ENCODE results near the gene CARD10. TPM values are rescaled to one million over a fixed set of nuclear protein-coding genes. Genes with fewer than 3 reads are reported as not detected.

CARD10 gene
- total and polyA plus RNA-seq, 2 of the 13 experiments (the other 11 are each of a cell fraction or from before 2014, with no cell fraction given): 35.2 to 55.8 TPM

DNA sequence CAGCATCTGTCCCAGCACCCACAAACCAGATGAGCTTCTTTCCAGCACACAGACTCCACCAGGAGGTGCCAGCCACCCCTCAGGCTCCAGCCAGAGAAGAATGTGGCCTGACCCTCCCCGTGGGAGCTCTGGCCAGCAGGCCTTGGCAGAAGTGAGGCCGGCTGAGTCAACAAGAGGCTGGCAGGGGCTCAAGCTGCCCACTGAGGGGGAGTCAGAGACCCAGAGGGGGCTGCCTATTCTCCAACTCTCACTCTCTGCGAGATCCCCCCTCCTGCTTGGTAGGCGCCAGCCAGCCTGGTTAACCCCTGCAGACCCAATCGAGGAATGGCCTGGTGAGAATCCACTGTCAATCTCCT lies 30.5 kb upstream of the CARD10 start (continued):
- TF ChIP-seq, protein P1, sequence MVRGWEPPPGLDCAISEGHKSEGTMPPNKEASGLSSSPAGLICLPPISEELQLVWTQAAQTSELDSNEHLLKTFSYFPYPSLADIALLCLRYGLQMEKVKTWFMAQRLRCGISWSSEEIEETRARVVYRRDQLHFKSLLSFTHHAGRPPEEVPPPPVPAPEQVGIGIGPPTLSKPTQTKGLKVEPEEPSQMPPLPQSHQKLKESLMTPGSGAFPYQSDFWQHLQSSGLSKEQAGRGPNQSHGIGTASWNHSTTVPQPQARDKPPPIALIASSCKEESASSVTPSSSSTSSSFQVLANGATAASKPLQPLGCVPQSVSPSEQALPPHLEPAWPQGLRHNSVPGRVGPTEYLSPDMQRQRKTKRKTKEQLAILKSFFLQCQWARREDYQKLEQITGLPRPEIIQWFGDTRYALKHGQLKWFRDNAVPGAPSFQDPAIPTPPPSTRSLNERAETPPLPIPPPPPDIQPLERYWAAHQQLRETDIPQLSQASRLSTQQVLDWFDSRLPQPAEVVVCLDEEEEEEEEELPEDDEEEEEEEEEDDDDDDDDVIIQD (CRISPR knock-in tag; IDR thresholded peaks at IDR 0.05; ENCODE audit: low read depth): no peak
- TF ChIP-seq RNF2 (conservative IDR thresholded peaks at IDR 0.05; ENCODE audit: low read depth) (no peak), ZNF773 (CRISPR knock-in tag; IDR thresholded peaks at IDR 0.05; ENCODE audit: borderline replicate concordance) (no peak)
- TF ChIP-seq, protein P2, sequence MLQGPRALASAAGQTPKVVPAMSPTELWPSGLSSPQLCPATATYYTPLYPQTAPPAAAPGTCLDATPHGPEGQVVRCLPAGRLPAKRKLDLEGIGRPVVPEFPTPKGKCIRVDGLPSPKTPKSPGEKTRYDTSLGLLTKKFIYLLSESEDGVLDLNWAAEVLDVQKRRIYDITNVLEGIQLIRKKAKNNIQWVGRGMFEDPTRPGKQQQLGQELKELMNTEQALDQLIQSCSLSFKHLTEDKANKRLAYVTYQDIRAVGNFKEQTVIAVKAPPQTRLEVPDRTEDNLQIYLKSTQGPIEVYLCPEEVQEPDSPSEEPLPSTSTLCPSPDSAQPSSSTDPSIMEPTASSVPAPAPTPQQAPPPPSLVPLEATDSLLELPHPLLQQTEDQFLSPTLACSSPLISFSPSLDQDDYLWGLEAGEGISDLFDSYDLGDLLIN (CRISPR knock-in tag; IDR thresholded peaks at IDR 0.05; ENCODE audit: borderline replicate concordance): no peak

DNA sequence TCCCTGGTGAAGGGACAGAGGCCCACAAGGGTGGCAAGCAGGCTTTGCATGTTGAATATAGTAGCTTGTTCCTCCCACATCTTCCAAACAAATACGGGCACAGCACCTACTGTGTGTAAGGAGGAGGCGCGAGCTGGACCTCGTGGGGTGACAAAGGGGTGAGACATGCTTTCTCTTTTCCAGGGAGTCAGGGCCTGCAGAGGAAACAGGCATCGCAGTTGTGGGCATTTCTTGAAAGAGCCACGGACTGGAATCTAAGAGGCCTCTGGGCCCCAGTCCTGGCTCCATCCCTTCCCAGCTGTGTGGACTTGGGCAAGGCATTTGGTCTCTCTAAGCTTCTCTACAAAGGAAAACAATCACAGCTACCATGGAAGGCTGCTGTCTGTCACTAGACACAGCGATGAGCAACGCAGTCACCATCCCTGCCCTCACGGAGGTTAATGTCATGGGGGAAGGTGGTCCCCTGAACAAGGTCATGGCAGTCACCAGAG lies 28.1 kb upstream of the CARD10 start:
- WGBS (ENCODE audit: low lambda C conversion rate): 3% methylated on average over 4 of the region's 9 CpGs
- FAIRE-seq (peak; percentile 63), ATAC-seq (peak; percentile 3; the same call in 1 of the 3 replicates), DNase-seq (ENCODE audit: low spot score) (no peak)
- H3K9me3 ChIP-seq (ENCODE audit: low read length): no peaks in the 10 kb centered on the region
- intact Hi-C loops (cut with micrococcal nuclease; ENCODE audit: unreplicated experiment): no loop called here
- ChIA-PET POLR2A (interaction anchor here (0.5 to 16.3 kb wide), 9 partner anchors 15 to 115 kb away, joined by 3 to 976 read pairs (median 5); partner anchors contain the start of genes CDC42EP1, GGA1 and LGALS2), CTCF (ENCODE audit: low intra/inter-chr PET ratio, low total read pairs) (interaction anchor here (2.0 to 4.1 kb wide), 2 partner anchors 15 to 21 kb away, joined by 4 to 39 read pairs; no protein-coding TSS in a partner anchor)
- in situ Hi-C loops (cut with HindIII; ENCODE audit: extremely low pct_ligation_motif_present, low pct_unique_long_range_greater_than_20kb): loop anchor here (10.0 kb wide), 1 partner anchor 58 kb away; the partner anchor contains the start of gene GGA1
- no peaks in the 10 kb centered on the region for H4K20me1 ChIP-seq (ENCODE audit: insufficient read depth, low read length)
- no peak overlapping the region for H2AFZ ChIP-seq (ENCODE audit: low read length)
- no peaks in the 10 kb centered on the region for H3K36me3 ChIP-seq (replicated peaks in 1 of 2; ENCODE audit: control insufficient read depth in 1 of 2, insufficient read depth in 2 of 2, low read length in 2 of 2)
- H3K4me1 ChIP-seq (ENCODE audit: insufficient read depth, low read length): peaks cover 89% of the 10 kb centered on the region
- peak overlapping the region; percentile 62 for H3K9ac ChIP-seq (ENCODE audit: insufficient read depth, low read depth, low read length)
- BruUV-seq (replicated peaks): no TSS peak
- H3K27ac ChIP-seq (ENCODE audit: extremely low read length, insufficient read depth, low read length): peak overlapping the region; percentile 90
- H3K4me3 ChIP-seq (replicated peaks in 1 of 3; ENCODE audit: insufficient read depth in 1 of 3, low read depth in 2 of 3, low read length in 3 of 3): peak overlapping the region; percentile 13 to 70 (median 32); a peak in 2 of 6 replicates
- no peaks in the 10 kb centered on the region for H3K79me2 ChIP-seq (ENCODE audit: insufficient read depth, low read length)
- H3K27me3 ChIP-seq (ENCODE audit: control insufficient read depth in 1 of 2, insufficient read depth in 2 of 2, low read length in 2 of 2): no peaks in the 10 kb centered on the region
- H3K4me2 ChIP-seq (ENCODE audit: low read depth, low read length): peak overlapping the region; percentile 75
- 0 out of 2 replicates have a peak, but pooled peaks have one; percentile 15 for TF ChIP-seq MEF2D (CRISPR knock-in tag; IDR thresholded peaks at IDR 0.05)
- TF ChIP-seq ZBTB7A (CRISPR knock-in tag; IDR thresholded peaks at IDR 0.05): 0 out of 2 replicates have a peak, but pooled peaks have one; percentile 49
- TF ChIP-seq NFKBIZ (CRISPR knock-in tag; IDR thresholded peaks at IDR 0.05): no peak
- no peak for TF ChIP-seq ARHGAP35 (CRISPR knock-in tag; IDR thresholded peaks at IDR 0.05; ENCODE audit: borderline replicate concordance)
- TF ChIP-seq EED (CRISPR knock-in tag; IDR thresholded peaks at IDR 0.05): 0 out of 2 replicates have a peak, but pooled peaks have one; percentile 44
- TF ChIP-seq, protein P3, sequence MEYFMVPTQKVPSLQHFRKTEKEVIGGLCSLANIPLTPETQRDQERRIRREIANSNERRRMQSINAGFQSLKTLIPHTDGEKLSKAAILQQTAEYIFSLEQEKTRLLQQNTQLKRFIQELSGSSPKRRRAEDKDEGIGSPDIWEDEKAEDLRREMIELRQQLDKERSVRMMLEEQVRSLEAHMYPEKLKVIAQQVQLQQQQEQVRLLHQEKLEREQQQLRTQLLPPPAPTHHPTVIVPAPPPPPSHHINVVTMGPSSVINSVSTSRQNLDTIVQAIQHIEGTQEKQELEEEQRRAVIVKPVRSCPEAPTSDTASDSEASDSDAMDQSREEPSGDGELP (IDR thresholded peaks at IDR 0.05; ENCODE audit: borderline replicate concordance, low read depth): peak; percentile 32; the same call in 1 of the 2 replicates
- 0 out of 2 replicates have a peak, but pooled peaks have one; percentile 34 for TF ChIP-seq SPEN (CRISPR knock-in tag; IDR thresholded peaks at IDR 0.05; ENCODE audit: low read depth)
- no peak for TF ChIP-seq HCFC1 (IDR thresholded peaks at IDR 0.05; ENCODE audit: low read depth, low read length)
- TF ChIP-seq KDM5B (CRISPR knock-in tag; IDR thresholded peaks at IDR 0.05; ENCODE audit: borderline replicate concordance): no peak
- TF ChIP-seq TAF1 (CRISPR knock-in tag; IDR thresholded peaks at IDR 0.05): 0 out of 2 replicates have a peak, but pooled peaks have one; percentile 7
- TF ChIP-seq ZKSCAN1 (IDR thresholded peaks at IDR 0.05; ENCODE audit: low read length): peak; percentile 93

Measured in HepG2 (cell line).